Activated naive CD4-positive, alpha-beta T cell treated with anti-CD3 and anti-CD28 coated beads, Interleukin-2, amount 50 U/mL, for 72 hours (primary cell): ENCODE measurements around the gene BRD3OS. TPM values are rescaled to one million over a fixed set of nuclear protein-coding genes. Genes with fewer than 3 reads are reported as not detected.
"Not testable (repeated sequence)": the region's sequence is repeated elsewhere in the genome, so short reads cannot be mapped to it uniquely, and the experiment has no call there.

ENCODE experiments used
- ATAC-seq, 2 donors: fragments of 150-1000 bp; cut with Tn5 transposase; 2 replicates each; pipeline ENCODE4 v1.10.0; 2021; ENCODE audit warnings: mild to moderate bottlenecking in 2 of 2, moderate library complexity in 2 of 2
- DNase-seq, 2 donors: peaks; one replicate each; pipeline ENCODE4 v3.0.0; 2021 to 2022; ENCODE audit warnings: low spot score in 2 of 2
- H3K27ac Mint-ChIP-seq, 2 donors: one replicate each; pipeline ENCODE4 v1.8.0; 2022; ENCODE audit warnings: mild to moderate bottlenecking in 2 of 2, mixed read lengths in 2 of 2
- H3K36me3 Mint-ChIP-seq, 2 donors: one replicate each; pipeline ENCODE4 v1.8.0; 2022; ENCODE audit warnings: mixed read lengths in 2 of 2
- H3K9me3 Mint-ChIP-seq, 2 donors: one replicate each; pipeline ENCODE4 v1.8.0; 2022; ENCODE audit warnings: mixed read lengths in 2 of 2
- total RNA-seq, 2 donors: library from RNA; stranded (reverse); gene quantifications; one replicate each; pipeline ENCODE4 v1.2.3, GENCODE V29; 2022

The BRD3OS gene
- total RNA-seq, 2 donors from 2014 or later: 3.7 to 19.8 TPM

GRCh38 chr9:133986774-133987445, 38.4 kb upstream of the BRD3OS start:
- H3K36me3 Mint-ChIP-seq: no peaks in the 10 kb centered on the region

GRCh38 chr9:133987446-133987788, 37.9 kb upstream of the BRD3OS start:
- ATAC-seq: no peak
- H3K27ac Mint-ChIP-seq: no peak overlapping the region
- DNase-seq: peak in 1 of 2 donors; percentile 53

More at GRCh38 chr9:133986774-133987445, 38.4 kb upstream of the BRD3OS start:
- DNase-seq (no peak), ATAC-seq (no peak)
- Mint-ChIP-seq H3K9me3 (no peaks in the 10 kb centered on the region), H3K27ac (no peak overlapping the region)

GRCh38 chr9:133987946-133988665, 37.2 kb upstream of the BRD3OS start:
- no peak for ATAC-seq

More at GRCh38 chr9:133987446-133987788, 37.9 kb upstream of the BRD3OS start:
- Mint-ChIP-seq H3K36me3 (no peaks in the 10 kb centered on the region), H3K9me3 (no peaks in the 10 kb centered on the region)

GRCh38 chr9:133988771-133989170, 36.5 kb upstream of the BRD3OS start:
- not testable (repeated sequence) for H3K9me3 Mint-ChIP-seq, H3K36me3 Mint-ChIP-seq, ATAC-seq, H3K27ac Mint-ChIP-seq, DNase-seq

More at GRCh38 chr9:133987946-133988665, 37.2 kb upstream of the BRD3OS start:
- no peak overlapping the region for H3K27ac Mint-ChIP-seq
- DNase-seq: peak in 1 of 2 donors; percentile 37
- no peaks in the 10 kb centered on the region for H3K36me3 Mint-ChIP-seq
- no peaks in the 10 kb centered on the region for H3K9me3 Mint-ChIP-seq

GRCh38 chr9:133989625-133990365, 35.5 kb upstream of the BRD3OS start:
- DNase-seq (no peak), ATAC-seq (no peak)
- Mint-ChIP-seq H3K9me3 (no peaks in the 10 kb centered on the region), H3K27ac (no peak overlapping the region), H3K36me3 (no peaks in the 10 kb centered on the region)

- no peak overlapping the region for H3K27ac Mint-ChIP-seq
Observed at GRCh38 chr9:133990366-133991213, 34.7 kb upstream of the BRD3OS start.

DNA sequence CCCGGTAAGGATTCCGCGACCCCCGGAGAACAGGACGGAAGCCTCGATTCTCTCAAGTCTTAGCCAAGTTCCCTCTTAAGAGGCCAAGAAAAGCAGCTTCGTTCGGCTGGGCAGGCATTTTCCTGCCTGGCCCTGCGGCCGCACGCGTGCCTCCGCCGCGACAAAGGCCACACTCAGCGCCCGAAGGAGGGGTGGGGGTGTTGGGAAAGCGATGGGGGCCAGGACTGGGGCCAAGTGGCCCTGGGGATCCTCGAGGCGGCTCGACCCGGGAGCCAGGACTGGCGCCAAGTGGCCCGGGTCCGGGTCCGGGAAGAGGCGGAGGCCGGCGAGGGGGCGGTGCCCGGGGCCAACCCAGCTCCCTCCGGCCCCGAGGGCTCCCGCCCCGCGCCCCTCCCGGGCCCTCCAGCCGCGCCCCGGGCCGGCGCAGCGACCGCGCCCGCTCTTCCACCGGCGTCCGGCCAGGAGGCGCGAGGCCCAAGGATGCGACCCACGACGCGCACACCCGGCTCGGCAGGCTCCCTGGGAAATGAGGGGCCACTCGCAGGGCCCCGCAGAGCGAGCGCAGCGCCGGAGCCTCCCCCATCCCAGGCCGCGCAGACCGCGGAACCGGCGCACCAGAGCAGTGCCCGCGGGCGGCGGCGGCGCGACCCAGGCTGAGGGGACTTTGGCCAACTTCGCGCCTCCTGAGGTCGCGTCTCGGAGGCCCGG, 33.9 kb upstream of the BRD3OS start:
- peak in 1 of 2 donors; percentile 13 for ATAC-seq
- no peak for DNase-seq
- H3K27ac Mint-ChIP-seq: no peak overlapping the region
- H3K9me3 Mint-ChIP-seq: no peaks in the 10 kb centered on the region
- no peaks in the 10 kb centered on the region for H3K36me3 Mint-ChIP-seq

More at GRCh38 chr9:133990366-133991213, 34.7 kb upstream of the BRD3OS start:
- Mint-ChIP-seq H3K9me3 (no peaks in the 10 kb centered on the region), H3K36me3 (no peaks in the 10 kb centered on the region)
- no peak for ATAC-seq
- DNase-seq: no peak

DNA sequence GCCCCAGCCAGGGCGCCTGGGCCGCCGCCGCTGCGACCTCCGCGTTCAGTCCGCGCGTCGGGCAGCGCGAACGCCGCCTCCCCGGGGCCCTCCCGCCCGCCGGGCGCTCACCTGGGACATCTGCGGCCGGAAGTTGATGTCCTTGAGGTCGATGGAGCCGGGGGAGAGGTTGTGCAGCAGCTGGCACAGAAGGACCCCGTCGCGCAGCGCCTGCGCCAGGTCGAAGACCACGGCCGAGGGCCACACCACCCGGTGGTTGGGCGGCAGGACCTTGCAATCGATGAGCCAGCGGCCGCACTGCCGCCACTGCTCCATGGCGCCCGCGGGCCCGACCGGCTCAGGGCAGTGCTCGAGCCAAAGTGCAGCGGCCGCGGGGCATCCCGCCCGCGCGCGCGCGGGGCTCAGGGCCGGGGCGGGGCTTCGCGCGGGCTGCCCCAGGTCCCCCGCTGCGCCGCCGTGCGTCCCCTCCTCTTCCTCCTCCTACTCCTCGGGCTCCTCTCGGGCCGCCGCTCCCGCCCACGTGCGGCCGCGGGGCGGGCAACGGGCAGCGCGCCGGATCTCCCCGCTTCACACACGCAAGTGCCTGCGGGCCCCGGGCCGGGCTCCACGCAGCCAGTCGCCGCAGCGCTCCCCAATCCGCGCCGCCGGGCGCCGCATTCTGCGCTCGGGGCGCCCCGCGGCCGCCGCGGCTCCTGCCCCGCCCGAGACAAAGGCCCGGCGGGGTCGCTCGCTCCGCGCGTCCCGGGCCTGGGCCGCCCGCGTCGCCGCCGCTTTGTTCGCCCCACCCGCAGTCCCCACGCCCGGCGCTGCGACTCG, 33.1 kb upstream of the BRD3OS start, which contains the start of gene VAV2:
Gene VAV2 (minus strand): TSS at position 361 of the 816 bp plus-strand sequence. CDS start 46 bp downstream, at position 315.
- H3K36me3 Mint-ChIP-seq: no peaks in the 10 kb centered on the region
- peak; percentile 70 to 76 for ATAC-seq

DNA sequence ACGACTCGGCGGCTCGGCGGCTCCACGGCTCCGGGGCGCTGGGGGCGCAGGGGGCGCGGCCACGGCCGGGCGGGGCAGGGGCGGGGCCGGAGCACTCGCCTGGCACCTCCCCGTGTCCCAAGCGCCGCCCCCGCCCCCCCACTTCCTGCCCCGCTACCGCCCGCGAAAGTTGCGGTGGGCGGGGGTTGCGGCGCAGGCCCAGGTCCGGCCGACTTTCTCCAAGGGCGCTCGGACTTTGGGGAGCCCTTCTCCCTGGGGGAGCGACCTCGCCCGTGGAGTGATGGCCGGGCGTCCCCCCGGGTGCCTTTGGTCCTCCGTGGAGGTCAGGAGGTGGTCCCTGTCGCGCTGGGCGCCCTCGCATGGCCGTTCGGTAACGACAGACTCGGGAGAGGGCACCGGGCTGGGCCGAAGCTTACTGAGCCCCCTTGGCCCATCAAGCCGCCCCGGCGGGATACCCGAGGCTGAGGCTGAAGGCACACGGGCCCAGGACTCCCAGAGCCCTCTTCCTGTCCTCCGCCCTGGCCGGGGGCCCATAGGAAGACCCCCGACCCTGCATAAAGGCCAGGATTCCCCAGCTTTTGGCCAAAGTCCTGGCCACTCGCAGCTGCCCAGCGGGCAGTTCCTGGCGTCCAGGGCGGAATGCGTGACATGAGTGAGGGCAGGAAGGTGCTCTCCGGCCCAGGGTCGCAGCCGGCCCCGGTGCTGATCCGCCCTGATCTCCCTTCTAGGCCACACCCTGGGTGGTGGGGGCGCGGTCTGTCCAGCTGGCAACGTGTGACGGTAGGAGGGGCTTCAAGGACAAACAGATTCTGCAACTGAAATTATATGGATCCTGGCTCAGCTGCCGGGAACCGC, 32.3 kb upstream of the BRD3OS start:
- Mint-ChIP-seq H3K27ac (no peak overlapping the region), H3K36me3 (no peaks in the 10 kb centered on the region), H3K9me3 (no peaks in the 10 kb centered on the region)
- DNase-seq: peak; percentile 66 to 74
- peak; percentile 70 to 84 for ATAC-seq

More for the DNA sequence above, 33.1 kb upstream of the BRD3OS start, which contains the start of gene VAV2:
- H3K27ac Mint-ChIP-seq: no peak within 1 kb of the TSS
- DNase-seq: peak; percentile 60 to 80
- H3K9me3 Mint-ChIP-seq: no peaks in the 10 kb centered on the region

GRCh38 chr9:133993635-133994253, 31.5 kb upstream of the BRD3OS start:
- no peaks in the 10 kb centered on the region for H3K36me3 Mint-ChIP-seq
- H3K27ac Mint-ChIP-seq: no peak overlapping the region
- DNase-seq (no peak), ATAC-seq (no peak)
- no peaks in the 10 kb centered on the region for H3K9me3 Mint-ChIP-seq

GRCh38 chr9:133994353-133995011, 30.8 kb upstream of the BRD3OS start:
- H3K36me3 Mint-ChIP-seq: no peaks in the 10 kb centered on the region
- ATAC-seq (peak; percentile 47 to 54), DNase-seq (peak; percentile 78 to 89)
- no peaks in the 10 kb centered on the region for H3K9me3 Mint-ChIP-seq
- no peak overlapping the region for H3K27ac Mint-ChIP-seq

DNA sequence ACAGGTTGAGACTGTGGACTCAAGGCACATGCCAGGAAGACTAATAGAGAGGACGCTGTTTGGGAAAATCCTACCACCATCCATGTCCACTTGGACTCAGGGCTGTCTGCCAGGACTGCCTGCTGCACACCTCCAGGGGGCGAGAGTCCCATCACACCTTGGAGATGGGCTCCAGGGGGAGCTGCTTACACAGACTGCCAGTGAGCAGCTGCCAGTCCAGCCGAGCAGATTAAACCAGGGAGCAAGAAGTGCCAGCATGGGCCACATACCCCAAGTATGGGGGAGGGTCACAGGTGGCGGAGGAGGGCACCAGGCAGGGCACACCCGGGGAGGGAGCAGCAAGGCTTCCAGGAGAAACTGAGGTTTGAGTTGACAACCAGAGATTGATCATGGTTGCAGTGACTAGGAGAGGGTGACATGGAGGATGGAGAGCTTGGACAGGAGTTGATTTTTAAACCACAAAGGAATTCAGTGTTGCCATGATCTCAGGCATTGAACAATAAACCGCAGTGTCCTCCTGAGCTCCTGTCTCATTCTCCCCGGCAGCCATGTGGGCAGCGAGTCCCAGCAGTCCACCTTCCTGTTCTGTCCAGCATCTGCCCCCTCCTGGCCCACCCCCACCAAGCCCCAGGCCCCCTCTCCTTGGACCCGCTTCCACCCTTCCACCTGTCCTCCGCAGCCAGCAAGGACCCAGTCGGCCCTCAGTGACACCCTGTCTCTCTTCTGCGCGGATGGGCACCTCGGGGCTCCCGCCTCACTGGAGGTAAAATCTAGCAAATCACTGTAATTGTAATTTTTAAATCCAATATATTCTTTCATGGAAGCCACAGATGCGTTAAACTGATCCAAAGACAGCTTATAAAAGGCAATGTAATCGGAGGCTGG, 30.0 kb upstream of the BRD3OS start:
- DNase-seq (no peak), ATAC-seq (no peak)
- no peaks in the 10 kb centered on the region for H3K36me3 Mint-ChIP-seq
- no peaks in the 10 kb centered on the region for H3K9me3 Mint-ChIP-seq
- no peak overlapping the region for H3K27ac Mint-ChIP-seq
